Liver (tissue), 3 donors: Measurements from ENCODE around the gene GPI.

Experiments
- ATF3 ChIP-seq: IDR thresholded peaks from 2 replicates; pipeline ENCODE4 v1.6.1; 2016; ENCODE audit warnings: antibody characterized with exemption
- HNF4G ChIP-seq: IDR thresholded peaks from 2 replicates; pipeline ENCODE4 v1.6.1; 2016; ENCODE audit warnings: antibody characterized with exemption
- JUND ChIP-seq, 2 donors: IDR thresholded peaks; 2 replicates each; pipeline ENCODE4 v1.6.1; 2016; ENCODE audit warnings: antibody characterized with exemption in 2 of 2
- MAX ChIP-seq: IDR thresholded peaks from 2 replicates; pipeline ENCODE4 v1.6.1; 2016; ENCODE audit warnings: antibody characterized with exemption
- TAF1 ChIP-seq: conservative IDR thresholded peaks from 2 replicates; pipeline ENCODE4 v1.6.1; 2016; ENCODE audit warnings: antibody characterized with exemption, mild to moderate bottlenecking
- YY1 ChIP-seq: IDR thresholded peaks from 2 replicates; pipeline ENCODE4 v1.6.1; 2016; ENCODE audit warnings: antibody characterized with exemption, mild to moderate bottlenecking
- TF ChIP-seq, protein P1 (sequence below): fragments of 150-350 bp; IDR thresholded peaks from 2 replicates; pipeline ENCODE4 v1.5.1; 2017; ENCODE audit warnings: improper control_type of control experiment, low read depth, low read length; ENCODE audit not compliant: missing input control
- donor health status: healthy.
- donor health status: healthy.

DNA sequence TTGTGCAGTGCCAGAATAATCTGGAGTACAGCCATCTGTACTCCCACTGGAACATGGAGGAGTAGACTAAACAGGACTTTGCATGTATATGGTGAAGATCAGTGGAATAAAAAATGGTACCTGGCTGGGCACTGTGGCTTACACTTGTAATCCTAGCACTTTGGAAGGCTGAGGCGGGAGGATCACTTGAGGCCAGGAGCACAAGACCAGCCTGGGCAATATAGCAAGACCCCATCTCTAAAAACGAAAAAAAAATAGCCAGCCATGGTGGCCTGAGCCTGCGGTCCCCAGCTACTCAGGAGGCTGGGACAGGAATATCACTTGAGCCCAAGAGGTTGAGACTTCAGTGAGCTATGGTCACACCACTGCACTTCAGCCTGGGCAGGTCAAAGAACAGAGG lies 83.2 kb downstream of the GPI start:
- TF ChIP-seq YY1, result no peak
- TF ChIP-seq, protein P1, sequence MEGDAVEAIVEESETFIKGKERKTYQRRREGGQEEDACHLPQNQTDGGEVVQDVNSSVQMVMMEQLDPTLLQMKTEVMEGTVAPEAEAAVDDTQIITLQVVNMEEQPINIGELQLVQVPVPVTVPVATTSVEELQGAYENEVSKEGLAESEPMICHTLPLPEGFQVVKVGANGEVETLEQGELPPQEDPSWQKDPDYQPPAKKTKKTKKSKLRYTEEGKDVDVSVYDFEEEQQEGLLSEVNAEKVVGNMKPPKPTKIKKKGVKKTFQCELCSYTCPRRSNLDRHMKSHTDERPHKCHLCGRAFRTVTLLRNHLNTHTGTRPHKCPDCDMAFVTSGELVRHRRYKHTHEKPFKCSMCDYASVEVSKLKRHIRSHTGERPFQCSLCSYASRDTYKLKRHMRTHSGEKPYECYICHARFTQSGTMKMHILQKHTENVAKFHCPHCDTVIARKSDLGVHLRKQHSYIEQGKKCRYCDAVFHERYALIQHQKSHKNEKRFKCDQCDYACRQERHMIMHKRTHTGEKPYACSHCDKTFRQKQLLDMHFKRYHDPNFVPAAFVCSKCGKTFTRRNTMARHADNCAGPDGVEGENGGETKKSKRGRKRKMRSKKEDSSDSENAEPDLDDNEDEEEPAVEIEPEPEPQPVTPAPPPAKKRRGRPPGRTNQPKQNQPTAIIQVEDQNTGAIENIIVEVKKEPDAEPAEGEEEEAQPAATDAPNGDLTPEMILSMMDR, result no peak
- no peak for TF ChIP-seq TAF1
- TF ChIP-seq HNF4G, result no peak
- TF ChIP-seq ATF3, result no peak
- TF ChIP-seq JUND (IDR thresholded peaks at IDR 0.05), result no peak
- no peak for TF ChIP-seq MAX
